NCI-H2081 treated with DMSO at 0.1 percent for 48 hours (cell line): Measurements from ENCODE around the gene JAZF1.
"Not testable (repeated sequence)": the region's sequence is repeated elsewhere in the genome, so short reads cannot be mapped to it uniquely, and the experiment has no call there.

ENCODE experiments used
- DNase-seq: peaks from one replicate; lab custom pipeline; 2025; lab: John Stamatoyannopoulos, UW

The JAZF1 gene

GRCh38 chr7:27941522-27941921 is 239.1 kb downstream of the JAZF1 start:
- no peak for DNase-seq

DNA sequence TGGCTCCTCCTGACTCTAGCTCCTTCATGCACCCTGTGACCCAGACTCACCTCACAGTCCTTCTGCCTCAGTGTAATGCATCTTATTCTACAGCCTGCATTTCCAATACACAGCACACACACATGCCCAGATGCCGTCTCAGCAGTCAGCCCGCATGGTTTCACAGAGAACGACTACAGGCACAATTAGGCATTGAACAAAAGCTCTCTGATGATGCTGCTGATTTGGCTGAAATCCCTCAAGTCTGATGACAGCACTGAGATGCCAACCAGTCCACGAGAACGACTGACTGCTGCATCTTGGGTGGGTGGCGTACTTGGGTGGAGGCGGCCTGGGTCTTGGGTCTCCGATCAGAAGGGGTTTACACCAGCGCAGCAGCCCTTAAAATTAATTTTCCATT is 240.3 kb downstream of the JAZF1 start:
- DNase-seq: no peak

DNA sequence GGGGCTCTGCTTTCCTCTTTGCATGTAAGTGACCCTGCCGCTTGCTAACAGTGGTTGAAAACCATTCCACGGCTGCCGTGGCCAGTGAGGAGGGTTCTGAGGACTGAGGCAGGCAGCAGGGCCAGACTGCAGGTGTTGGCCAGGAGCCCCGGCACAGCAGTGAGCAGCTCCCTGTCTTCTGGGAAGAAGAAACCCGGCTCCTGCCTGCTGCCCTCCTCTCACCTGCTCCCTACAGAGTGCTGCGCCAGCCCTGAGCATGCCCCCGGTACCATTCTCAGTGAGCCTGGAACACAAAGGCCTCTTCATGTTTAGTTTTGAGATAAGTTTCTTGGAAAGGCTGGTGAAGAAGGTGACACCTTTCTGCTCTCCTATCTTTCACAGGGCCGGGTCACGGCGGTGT is 240.7 kb downstream of the JAZF1 start:
- DNase-seq: no peak

DNA sequence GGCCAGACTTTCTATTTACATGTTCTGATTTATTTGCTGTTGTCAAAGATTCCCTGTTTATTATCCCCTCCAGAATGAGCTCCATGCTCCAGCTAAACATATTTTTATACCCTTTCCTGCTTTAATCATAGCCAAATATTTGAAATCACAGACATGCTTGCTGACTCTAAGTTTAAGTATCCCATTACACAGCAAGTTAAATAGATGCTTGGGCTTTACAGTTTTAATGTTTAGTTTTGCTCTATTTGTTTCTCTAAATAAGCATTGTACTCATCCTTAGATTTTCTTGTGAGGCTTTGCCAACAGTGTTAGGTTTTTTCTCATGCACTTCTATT is 243.9 kb downstream of the JAZF1 start:
- no peak for DNase-seq

GRCh38 chr7:27936047-27936767 is 244.4 kb downstream of the JAZF1 start:
- DNase-seq: no peak

GRCh38 chr7:27933671-27934565 is 246.7 kb downstream of the JAZF1 start:
- DNase-seq: no peak

GRCh38 chr7:27930910-27931476 is 249.6 kb downstream of the JAZF1 start:
- DNase-seq: no peak

DNA sequence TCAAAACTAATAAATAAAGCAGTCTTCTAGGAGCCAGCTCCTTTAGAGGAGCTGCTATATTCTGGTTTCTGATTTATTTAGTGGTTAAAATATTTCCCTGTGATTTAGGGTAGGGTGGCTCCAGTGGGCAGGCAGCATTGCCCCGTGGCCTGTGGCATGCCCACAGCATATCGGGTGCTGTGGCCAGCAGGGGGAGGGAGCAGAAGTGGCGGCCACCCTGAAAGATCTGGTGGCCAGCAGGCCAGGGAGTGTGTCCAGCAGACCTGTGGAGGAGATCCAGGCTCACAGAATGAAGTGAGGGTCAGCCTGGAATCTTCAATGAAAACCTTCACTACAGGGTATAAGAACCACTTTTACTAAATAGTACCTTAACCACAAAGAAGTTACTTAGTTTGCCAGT is 251.5 kb downstream of the JAZF1 start:
- DNase-seq: no peak

GRCh38 chr7:27928001-27928400 is 252.6 kb downstream of the JAZF1 start:
- no peak for DNase-seq

GRCh38 chr7:27925573-27926201 is 254.9 kb downstream of the JAZF1 start:
- no peak for DNase-seq

- DNase-seq: no peak
Measured at GRCh38 chr7:27923642-27923980, 257.0 kb downstream of the JAZF1 start.

GRCh38 chr7:27922907-27923641 is 257.5 kb downstream of the JAZF1 start:
- no peak for DNase-seq

DNA sequence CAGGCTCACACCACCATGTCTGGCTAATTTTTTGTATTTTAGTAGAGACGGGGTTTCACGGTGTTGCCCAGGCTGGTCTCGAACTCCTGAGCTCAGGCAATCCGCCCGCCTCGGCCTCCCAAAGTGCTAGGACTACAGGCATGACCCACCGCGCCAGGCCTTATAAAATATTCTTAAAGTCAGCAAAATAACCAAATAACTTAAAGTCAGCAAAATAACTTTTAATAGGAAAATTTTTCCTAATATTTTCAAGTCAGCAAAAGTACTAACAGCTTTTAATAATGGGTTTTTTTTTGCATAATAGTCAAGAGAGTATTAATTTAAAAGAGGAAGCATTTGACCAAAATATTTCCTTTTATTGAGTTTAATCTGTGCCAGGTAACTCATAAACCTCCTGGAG is 258.2 kb downstream of the JAZF1 start:
- DNase-seq: not testable (repeated sequence)

GRCh38 chr7:27921081-27921836 is 259.3 kb downstream of the JAZF1 start:
- DNase-seq: peak; percentile 60

GRCh38 chr7:27920281-27920946 is 260.2 kb downstream of the JAZF1 start:
- DNase-seq: no peak

GRCh38 chr7:27918503-27918902 is 262.1 kb downstream of the JAZF1 start:
- DNase-seq: no peak

DNA sequence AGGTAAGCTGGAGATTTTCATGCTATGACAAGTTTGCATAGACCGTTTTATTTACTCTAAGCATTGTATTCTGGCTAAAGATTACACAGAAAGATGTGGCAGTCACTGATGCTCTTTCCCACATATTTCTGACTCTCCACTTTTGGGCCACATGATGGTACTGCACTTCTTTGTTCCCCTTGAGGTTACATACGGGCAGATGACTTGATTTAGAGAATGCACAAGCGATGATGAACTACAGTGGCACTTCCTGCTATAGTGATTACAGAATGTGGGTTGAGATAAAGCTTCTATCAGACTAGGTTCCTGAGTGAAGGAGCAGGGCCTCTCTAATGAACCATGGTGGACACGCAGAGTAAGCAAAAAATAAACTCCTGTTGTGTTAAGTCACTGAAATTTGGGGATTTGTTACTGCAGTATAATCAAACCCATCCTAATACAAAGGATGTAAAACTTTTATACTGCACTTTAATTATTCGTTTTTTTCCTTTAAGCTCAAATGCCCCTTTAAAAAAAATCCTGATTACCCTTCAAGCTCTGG is 262.8 kb downstream of the JAZF1 start:
- DNase-seq: no peak

- no peak for DNase-seq
Measured at GRCh38 chr7:27917119-27917518, 263.5 kb downstream of the JAZF1 start.

DNA sequence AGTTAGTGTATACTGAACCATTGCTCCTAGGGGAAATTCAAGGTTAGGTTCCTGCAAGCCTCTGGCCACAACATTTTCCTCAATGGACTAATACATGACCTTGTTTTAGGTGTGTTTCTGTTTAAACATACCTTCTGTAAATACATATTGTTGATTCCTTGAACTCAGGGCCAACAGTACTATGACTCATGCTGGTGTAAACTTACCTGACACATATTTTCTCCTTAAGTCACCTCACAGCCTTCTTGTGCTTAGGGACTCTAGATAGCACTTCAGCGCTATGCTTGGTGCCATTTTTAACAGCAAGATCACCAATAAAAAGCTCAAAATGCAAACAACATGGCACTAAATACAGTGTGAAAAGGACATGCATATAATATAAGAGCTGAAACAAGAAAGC is 264.2 kb downstream of the JAZF1 start:
- DNase-seq: no peak

- DNase-seq: no peak
Measured at GRCh38 chr7:27914409-27914808, 266.2 kb downstream of the JAZF1 start.
